ENCODE measurements around the gene CCR8.

DNA sequence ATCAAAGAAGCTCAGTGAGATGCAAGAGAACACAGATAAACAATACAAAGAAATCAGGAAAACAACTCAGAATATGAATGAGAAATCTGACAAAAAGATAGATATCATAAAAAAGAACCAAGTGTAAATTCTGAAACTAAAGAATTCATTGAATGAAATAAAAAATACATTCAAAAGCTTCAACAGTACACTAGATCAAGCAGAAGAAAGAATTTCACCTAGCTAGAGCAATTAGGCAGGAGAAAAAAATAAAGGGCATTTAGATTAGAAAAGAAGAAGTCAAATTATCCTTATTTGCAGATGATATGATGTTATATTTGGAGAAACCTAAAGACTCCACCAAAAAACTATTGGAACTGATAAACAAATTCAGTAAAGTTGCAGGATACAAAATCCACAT lies 30.2 kb upstream of the CCR8 start:
- TF ChIP-seq, protein P1, sequence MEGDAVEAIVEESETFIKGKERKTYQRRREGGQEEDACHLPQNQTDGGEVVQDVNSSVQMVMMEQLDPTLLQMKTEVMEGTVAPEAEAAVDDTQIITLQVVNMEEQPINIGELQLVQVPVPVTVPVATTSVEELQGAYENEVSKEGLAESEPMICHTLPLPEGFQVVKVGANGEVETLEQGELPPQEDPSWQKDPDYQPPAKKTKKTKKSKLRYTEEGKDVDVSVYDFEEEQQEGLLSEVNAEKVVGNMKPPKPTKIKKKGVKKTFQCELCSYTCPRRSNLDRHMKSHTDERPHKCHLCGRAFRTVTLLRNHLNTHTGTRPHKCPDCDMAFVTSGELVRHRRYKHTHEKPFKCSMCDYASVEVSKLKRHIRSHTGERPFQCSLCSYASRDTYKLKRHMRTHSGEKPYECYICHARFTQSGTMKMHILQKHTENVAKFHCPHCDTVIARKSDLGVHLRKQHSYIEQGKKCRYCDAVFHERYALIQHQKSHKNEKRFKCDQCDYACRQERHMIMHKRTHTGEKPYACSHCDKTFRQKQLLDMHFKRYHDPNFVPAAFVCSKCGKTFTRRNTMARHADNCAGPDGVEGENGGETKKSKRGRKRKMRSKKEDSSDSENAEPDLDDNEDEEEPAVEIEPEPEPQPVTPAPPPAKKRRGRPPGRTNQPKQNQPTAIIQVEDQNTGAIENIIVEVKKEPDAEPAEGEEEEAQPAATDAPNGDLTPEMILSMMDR (IDR thresholded peaks at IDR 0.05): no peak
- no peak for TF ChIP-seq EZH2phosphoT487 (IDR thresholded peaks at IDR 0.05)
